Right atrium auricular region (tissue), 2 donors: ENCODE data around the gene FOXO1. TPM values are rescaled to one million over a fixed set of nuclear protein-coding genes. Genes with fewer than 3 reads are reported as not detected.

Experiments
- DNase-seq: peaks from one replicate; pipeline ENCODE4 v3.0.0-alpha.2; 2019; ENCODE audit warnings: low spot score
- H3K27ac ChIP-seq, 2 donors: fragments of 200-600 bp; sonication (generic); 1 replicate in 1 of 2; 2 replicates in 1 of 2; pipeline ENCODE4 v1.5.1; 2016 to 2019
- H3K27me3 ChIP-seq, 2 donors: fragments of 200-600 bp; sonication (generic); one replicate each; pipeline versions ENCODE4 v1.5.1 to v1.6.0; 2017 to 2019
- H3K36me3 ChIP-seq: fragments of 200-600 bp; sonication (generic); one replicate; pipeline ENCODE4 v1.5.1; 2016
- H3K4me1 ChIP-seq, 2 donors: fragments of 200-600 bp; sonication (generic); one replicate each; pipeline versions ENCODE4 v1.5.1 to v1.6.0; 2017 to 2019
- H3K4me3 ChIP-seq, 2 donors: fragments of 200-600 bp; sonication (generic); 1 replicate in 1 of 2; 2 replicates in 1 of 2; pipeline ENCODE4 v1.5.1; 2017 to 2019; ENCODE audit warnings: mild to moderate bottlenecking in 1 of 2, moderate library complexity in 1 of 2
- H3K9me3 ChIP-seq, 2 donors: fragments of 200-600 bp; sonication (generic); one replicate each; pipeline ENCODE4 v1.5.1; 2019
- total RNA-seq, 2 donors: library from RNA; depleted of rRNA; stranded (reverse); fragments of >200 nt; gene quantifications; one replicate each; pipeline ENCODE4 v1.1.0, GENCODE V29; 2016
- TF ChIP-seq, protein P1 (sequence below), 2 donors: fragments of 200-600 bp; sonication (generic); IDR thresholded peaks; one replicate each; pipeline ENCODE4 v1.5.1; 2019; ENCODE audit warnings: antibody characterized with exemption in 2 of 2

The FOXO1 gene
- total RNA-seq, 2 donors from 2014 or later, result 17.3 to 32.7 TPM

DNA sequence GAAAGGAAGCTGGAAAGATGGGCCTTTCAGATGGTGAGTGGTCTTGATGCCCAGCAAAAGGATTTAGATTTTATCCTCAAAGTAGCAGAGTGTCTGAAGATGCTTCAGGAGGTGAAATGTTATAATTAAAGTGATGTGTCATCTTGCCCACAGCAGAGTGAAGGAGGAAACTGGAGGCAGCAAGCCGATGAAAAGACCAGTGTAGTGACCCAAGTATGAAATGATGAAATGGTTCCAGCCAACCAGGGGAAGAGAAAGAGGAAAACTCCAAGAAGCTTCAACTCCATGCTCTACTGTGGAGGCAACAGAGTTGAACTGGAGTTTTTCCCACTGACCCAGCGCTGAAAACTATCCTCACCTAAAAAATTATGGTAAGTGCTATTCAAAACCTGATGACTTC is 66.7 kb downstream of the FOXO1 start:
- no peaks in the 10 kb centered on the region for H3K27me3 ChIP-seq
- no peaks in the 10 kb centered on the region for H3K36me3 ChIP-seq
- no peaks in the 10 kb centered on the region for H3K9me3 ChIP-seq
- no peak overlapping the region for H3K4me3 ChIP-seq
- TF ChIP-seq, protein P1, sequence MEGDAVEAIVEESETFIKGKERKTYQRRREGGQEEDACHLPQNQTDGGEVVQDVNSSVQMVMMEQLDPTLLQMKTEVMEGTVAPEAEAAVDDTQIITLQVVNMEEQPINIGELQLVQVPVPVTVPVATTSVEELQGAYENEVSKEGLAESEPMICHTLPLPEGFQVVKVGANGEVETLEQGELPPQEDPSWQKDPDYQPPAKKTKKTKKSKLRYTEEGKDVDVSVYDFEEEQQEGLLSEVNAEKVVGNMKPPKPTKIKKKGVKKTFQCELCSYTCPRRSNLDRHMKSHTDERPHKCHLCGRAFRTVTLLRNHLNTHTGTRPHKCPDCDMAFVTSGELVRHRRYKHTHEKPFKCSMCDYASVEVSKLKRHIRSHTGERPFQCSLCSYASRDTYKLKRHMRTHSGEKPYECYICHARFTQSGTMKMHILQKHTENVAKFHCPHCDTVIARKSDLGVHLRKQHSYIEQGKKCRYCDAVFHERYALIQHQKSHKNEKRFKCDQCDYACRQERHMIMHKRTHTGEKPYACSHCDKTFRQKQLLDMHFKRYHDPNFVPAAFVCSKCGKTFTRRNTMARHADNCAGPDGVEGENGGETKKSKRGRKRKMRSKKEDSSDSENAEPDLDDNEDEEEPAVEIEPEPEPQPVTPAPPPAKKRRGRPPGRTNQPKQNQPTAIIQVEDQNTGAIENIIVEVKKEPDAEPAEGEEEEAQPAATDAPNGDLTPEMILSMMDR (IDR thresholded peaks at IDR 0.05), result no peak
- peaks cover 0 to 42% of the 10 kb centered on the region in 2 donors for H3K4me1 ChIP-seq
- H3K27ac ChIP-seq, result no peak overlapping the region
- no peak for DNase-seq

DNA sequence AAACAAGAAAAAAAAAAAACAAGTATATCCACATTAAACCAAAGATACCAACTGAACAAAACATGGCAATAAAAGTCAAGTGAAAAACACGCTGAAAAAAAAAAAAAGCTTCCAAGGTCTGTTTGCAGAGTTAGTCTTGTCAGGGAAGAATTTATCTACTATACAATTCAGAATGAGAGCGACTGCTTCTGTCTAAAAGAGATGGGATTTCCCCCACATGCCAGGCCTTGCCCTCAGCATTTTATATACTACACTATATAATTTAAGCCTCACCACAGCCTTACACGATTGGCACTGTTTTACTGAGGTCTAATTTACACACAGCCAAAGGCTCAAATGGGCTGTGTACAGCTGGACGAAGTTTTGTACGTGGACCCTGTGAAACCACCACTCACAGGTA is 67.3 kb downstream of the FOXO1 start:
- no peak overlapping the region for H3K27ac ChIP-seq
- H3K4me3 ChIP-seq, result no peak overlapping the region
- TF ChIP-seq, protein P1 (IDR thresholded peaks at IDR 0.05), result no peak
- H3K9me3 ChIP-seq, result no peaks in the 10 kb centered on the region
- H3K4me1 ChIP-seq, result peaks cover 0 to 42% of the 10 kb centered on the region in 2 donors
- no peaks in the 10 kb centered on the region for H3K27me3 ChIP-seq
- no peak for DNase-seq
- no peaks in the 10 kb centered on the region for H3K36me3 ChIP-seq

DNA sequence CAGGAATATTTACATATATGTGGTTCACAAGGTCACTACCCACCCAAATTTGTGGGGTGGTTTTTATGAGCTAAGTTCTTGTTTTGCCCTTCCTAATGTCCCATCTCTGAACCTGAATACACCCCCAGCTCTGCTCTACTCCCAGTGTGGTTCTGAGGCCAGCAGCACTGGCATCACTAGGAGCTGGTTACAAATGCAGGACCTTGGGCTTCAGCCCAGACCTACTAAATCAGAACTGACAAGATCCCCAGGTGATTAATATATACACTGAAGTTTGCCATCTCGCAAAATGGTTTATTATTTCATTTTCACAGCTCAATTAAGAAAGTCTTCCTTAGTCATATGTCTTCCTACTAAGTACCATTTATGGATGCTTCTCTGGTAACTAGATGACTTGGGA is 67.9 kb downstream of the FOXO1 start:
- Histone ChIP-seq H3K27ac (no peak overlapping the region), H3K4me1 (peaks cover 0 to 42% of the 10 kb centered on the region in 2 donors), H3K4me3 (no peak overlapping the region), H3K9me3 (no peaks in the 10 kb centered on the region), H3K36me3 (no peaks in the 10 kb centered on the region), H3K27me3 (no peaks in the 10 kb centered on the region)
- TF ChIP-seq, protein P1 (IDR thresholded peaks at IDR 0.05), result no peak
- DNase-seq, result no peak

DNA sequence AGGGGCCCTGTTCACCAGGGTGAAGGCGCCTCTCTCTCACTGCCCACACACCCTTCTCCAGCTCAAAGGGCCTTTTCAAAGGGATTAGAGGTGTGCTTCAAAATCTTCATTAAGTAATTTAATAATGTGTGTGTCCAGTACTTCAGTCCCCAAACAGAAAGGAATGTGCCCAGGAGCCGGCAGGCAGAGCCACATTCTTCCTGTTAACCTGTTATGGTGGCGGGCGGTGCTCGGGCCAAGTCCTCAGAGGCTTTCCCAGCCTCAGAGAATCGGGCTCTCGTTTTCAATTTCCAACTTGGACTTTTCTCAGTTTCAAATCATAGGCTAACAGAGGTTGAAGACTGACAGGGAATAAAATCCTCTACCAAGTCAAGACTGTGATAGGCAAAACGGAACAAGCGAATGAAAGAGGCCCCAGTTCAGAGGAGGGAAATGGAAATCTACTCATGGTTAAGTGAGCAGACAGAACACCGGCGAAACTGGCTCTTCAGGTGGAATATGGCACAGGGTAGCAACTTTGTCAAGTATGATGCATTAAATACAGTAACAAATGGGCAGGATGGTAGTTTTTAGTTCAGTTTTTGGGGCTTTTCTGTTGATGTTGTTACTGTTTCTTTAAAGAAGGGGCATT is 68.6 kb downstream of the FOXO1 start:
- Histone ChIP-seq H3K4me3 (no peak overlapping the region), H3K27me3 (no peaks in the 10 kb centered on the region), H3K9me3 (no peaks in the 10 kb centered on the region), H3K4me1 (peaks cover 0 to 42% of the 10 kb centered on the region in 2 donors), H3K36me3 (no peaks in the 10 kb centered on the region), H3K27ac (peak overlapping the region; percentile 24 to 49)
- no peak for DNase-seq
- TF ChIP-seq, protein P1 (IDR thresholded peaks at IDR 0.05), result no peak

DNA sequence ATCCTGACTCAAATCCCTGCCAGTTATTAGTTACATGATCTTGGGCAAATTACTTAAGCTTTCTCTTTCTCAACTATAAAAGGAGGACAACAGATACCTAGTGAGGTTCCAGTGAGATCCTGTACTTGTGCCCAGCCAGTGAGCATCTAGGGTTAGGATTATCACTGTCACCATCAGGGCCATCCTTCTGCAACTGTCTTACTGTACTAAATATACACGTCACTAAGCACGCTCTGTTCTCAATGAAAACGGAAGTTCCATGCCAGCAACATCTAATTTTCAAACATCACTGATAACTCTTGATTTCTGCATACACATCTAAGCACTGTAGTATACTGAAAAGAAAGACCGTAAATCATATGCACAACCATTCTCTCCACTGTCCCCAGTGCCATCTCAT is 70.0 kb downstream of the FOXO1 start:
- H3K9me3 ChIP-seq, result no peaks in the 10 kb centered on the region
- no peak for DNase-seq
- peak overlapping the region in 1 of 2 donors; percentile 12 for H3K27ac ChIP-seq
- peaks cover 0 to 43% of the 10 kb centered on the region in 2 donors for H3K4me1 ChIP-seq
- no peaks in the 10 kb centered on the region for H3K27me3 ChIP-seq
- no peaks in the 10 kb centered on the region for H3K36me3 ChIP-seq
- no peak overlapping the region for H3K4me3 ChIP-seq
- TF ChIP-seq, protein P1 (IDR thresholded peaks at IDR 0.05), result no peak

DNA sequence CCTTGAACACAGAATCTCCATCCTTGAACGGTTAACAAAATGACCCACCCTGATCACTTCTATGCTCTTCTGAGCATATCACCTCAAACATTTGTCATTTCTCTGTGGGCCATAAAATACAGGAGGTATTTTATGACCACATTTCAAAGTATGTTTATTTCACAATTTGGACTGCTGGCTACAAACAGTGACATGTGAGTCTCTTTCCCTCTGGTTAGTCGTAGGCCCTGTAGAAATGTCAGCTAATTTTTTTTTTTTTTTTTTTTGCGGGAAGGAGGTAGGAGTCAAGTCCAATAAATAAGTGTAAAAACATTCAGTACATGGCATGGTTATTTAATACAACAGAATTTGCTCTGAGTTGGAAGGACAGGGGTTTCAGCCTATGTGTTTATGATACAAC is 70.7 kb downstream of the FOXO1 start:
- Histone ChIP-seq H3K27ac (no peak overlapping the region), H3K4me1 (peaks cover 0 to 51% of the 10 kb centered on the region in 2 donors), H3K4me3 (no peak overlapping the region), H3K36me3 (no peaks in the 10 kb centered on the region), H3K27me3 (no peaks in the 10 kb centered on the region), H3K9me3 (no peaks in the 10 kb centered on the region)
- no peak for DNase-seq
- TF ChIP-seq, protein P1 (IDR thresholded peaks at IDR 0.05), result no peak
